HG03342 (cell line): ENCODE measurements around the gene SPNS2.

ENCODE experiments used
- ATAC-seq: cut with Tn5 transposase; IDR thresholded peaks from one replicate; pipeline ENCODE4 v1.9.1; 2021; ENCODE audit warnings: mild to moderate bottlenecking, moderate library complexity; ENCODE audit not compliant: unreplicated experiment

SPNS2 gene

GRCh38 chr17:4520060-4520893, 21.6 kb downstream of the SPNS2 start:
- no peak for ATAC-seq

- ATAC-seq, result no peak
These were observed 22.4 kb downstream of the SPNS2 start for GRCh38 chr17:4520894-4521600.

- ATAC-seq, result no peak
These were observed 24.0 kb downstream of the SPNS2 start for GRCh38 chr17:4522661-4523060.

GRCh38 chr17:4523946-4524345, 25.3 kb downstream of the SPNS2 start:
- no peak for ATAC-seq

- no peak for ATAC-seq
These were observed 27.2 kb downstream of the SPNS2 start for GRCh38 chr17:4525691-4526397.

- ATAC-seq, result no peak
These were observed 28.5 kb downstream of the SPNS2 start for GRCh38 chr17:4527134-4527533.

GRCh38 chr17:4527566-4528125, 29.0 kb downstream of the SPNS2 start:
- ATAC-seq, result no peak

GRCh38 chr17:4529533-4530152, 31.0 kb downstream of the SPNS2 start:
- no peak for ATAC-seq

GRCh38 chr17:4530799-4531730, 32.4 kb downstream of the SPNS2 start:
- ATAC-seq, result no peak

GRCh38 chr17:4531988-4532736, 33.5 kb downstream of the SPNS2 start:
- no peak for ATAC-seq

GRCh38 chr17:4532860-4533522, 34.3 kb downstream of the SPNS2 start:
- ATAC-seq, result no peak

- no peak for ATAC-seq
These were observed 35.1 kb downstream of the SPNS2 start for GRCh38 chr17:4533523-4534504.

GRCh38 chr17:4534515-4534914, 35.8 kb downstream of the SPNS2 start:
- no peak for ATAC-seq

- ATAC-seq, result no peak
These were observed 36.4 kb downstream of the SPNS2 start for GRCh38 chr17:4534928-4535666.

- ATAC-seq, result no peak
These were observed 37.1 kb downstream of the SPNS2 start for GRCh38 chr17:4535667-4536258.

GRCh38 chr17:4536259-4536741, 37.6 kb downstream of the SPNS2 start:
- ATAC-seq, result no peak
